ENCODE data around the gene UMAD1. TPM values are rescaled to one million over a fixed set of nuclear protein-coding genes. Genes with fewer than 3 reads are reported as not detected.

The UMAD1 gene
- 10 to 100 TPM; 19.5 to 31.4 TPM for total RNA-seq

DNA sequence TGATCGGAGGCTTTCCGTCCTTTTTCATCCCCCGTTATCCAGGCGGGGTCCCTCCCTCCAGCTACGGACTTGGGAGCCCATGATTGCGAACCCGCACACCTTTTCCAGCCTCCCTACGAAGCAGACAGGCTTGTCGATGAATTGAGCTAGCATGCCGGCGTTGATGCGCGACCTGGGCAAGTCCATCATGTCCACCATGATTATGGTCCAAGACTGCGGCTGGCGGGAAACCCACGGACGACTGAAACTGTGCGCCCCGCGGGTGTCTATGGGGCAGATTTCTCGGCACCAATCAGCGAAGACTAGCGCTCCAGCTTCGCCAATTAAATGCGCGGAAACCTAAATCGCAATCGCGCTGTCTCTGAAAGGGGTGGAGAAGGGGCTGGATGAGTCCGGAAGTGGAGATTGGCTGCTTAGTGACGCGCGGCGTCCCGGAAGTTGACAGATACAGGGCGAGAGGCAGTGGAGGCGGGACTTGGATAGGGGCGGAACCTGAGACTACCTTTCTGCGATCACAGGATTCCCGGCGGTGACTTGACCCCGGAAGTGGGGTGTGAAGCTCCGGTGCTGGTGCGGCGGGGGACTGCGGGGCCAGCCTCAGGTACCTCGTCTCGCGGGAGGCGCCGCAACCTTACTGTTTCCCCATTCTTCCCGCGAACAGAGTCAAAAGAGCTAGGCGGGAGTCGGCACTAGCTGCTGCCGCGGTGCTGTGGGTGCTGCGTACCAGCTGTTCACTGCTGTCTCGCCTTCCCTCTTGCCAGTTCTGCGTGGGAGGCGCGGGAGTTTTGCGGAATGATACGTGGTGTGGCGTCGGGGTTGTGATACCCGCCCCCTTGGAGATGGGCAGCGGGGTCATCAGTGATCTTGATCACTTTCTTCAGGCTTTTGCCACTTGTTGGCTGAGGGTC, at the start of gene UMAD1:
TSS of gene UMAD1 (plus strand) at position 532 of the 908 bp plus-strand sequence. CDS start 32,620 bp downstream, outside the sequence.
- no peaks in the 10 kb centered on the region for H3K27me3 ChIP-seq (replicated peaks; ENCODE audit: insufficient read depth)
- WGBS = under 1% methylated on average over 62 of the region's 68 CpGs
- peak; percentile 99 for DNase-seq (ENCODE audit: low spot score)
- intact Hi-C loops (cut with DNase I) = loop anchor here (2.0 to 10.0 kb wide), 2 partner anchors 74 to 324 kb away; partner anchors contain the start of genes GLCCI1 and MIOS
- peak within 1 kb of the TSS; percentile 95 to 96 for H3K27ac ChIP-seq
- H3K36me3 ChIP-seq = no peaks in the 10 kb centered on the region
- H3K4me1 ChIP-seq (replicated peaks) = no peaks in the 10 kb centered on the region
- TF ChIP-seq POLR2A (IDR thresholded peaks at IDR 0.05) (peak; percentile 71), CTCF (IDR thresholded peaks at IDR 0.05) (no peak), POLR2AphosphoS5 (IDR thresholded peaks at IDR 0.05) (peak; percentile 96)
- H3K9me3 ChIP-seq = no peaks in the 10 kb centered on the region
- H3K4me3 ChIP-seq = peak within 1 kb of the TSS; percentile 78 to 83

DNA sequence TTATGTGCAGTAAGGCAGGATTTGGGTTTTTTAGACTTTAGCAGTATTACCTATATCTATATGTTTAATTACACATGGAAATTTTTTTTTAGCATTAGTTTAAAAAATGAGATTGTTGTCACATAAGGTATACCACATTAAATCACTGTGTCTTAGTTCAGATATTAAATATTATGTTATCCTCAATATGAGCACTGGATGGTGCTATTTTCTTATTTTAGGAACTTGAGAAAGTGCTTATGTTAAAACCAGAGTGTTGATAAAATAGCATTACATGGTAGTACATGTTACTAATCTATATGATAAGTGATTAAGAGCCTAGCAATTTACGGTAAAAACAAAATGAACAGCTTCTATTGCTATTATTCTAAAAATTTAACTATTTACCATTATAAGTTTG, 45.1 kb upstream of the UMAD1 start:
- intact Hi-C loops (cut with DNase I) = no loop called here
- Histone ChIP-seq H3K36me3 (no peaks in the 10 kb centered on the region), H3K4me3 (no peak overlapping the region), H3K27ac (no peak overlapping the region), H3K9me3 (no peaks in the 10 kb centered on the region), H3K4me1 (replicated peaks) (no peaks in the 10 kb centered on the region), H3K27me3 (replicated peaks; ENCODE audit: insufficient read depth) (no peaks in the 10 kb centered on the region)
- 88% methylated on average over 1 of the region's 1 CpG for WGBS
- DNase-seq (ENCODE audit: low spot score) = no peak
- TF ChIP-seq POLR2A (IDR thresholded peaks at IDR 0.05) (no peak), CTCF (IDR thresholded peaks at IDR 0.05) (peak in 3 of 4 experiments; percentile 13 to 57 (median 51))

GRCh38 chr7:7596176-7596575, 44.4 kb upstream of the UMAD1 start:
- intact Hi-C loops (cut with DNase I) = no loop called here
- 83% methylated on average over 5 of the region's 5 CpGs for WGBS
- Histone ChIP-seq H3K9me3 (no peaks in the 10 kb centered on the region), H3K4me3 (no peak overlapping the region), H3K27me3 (replicated peaks; ENCODE audit: insufficient read depth) (no peaks in the 10 kb centered on the region), H3K4me1 (replicated peaks) (no peaks in the 10 kb centered on the region), H3K36me3 (no peaks in the 10 kb centered on the region), H3K27ac (no peak overlapping the region)
- TF ChIP-seq POLR2AphosphoS5 (IDR thresholded peaks at IDR 0.05) = no peak
- no peak for TF ChIP-seq POLR2A (IDR thresholded peaks at IDR 0.05)
- TF ChIP-seq CTCF (IDR thresholded peaks at IDR 0.05) = no peak
- no peak for DNase-seq (ENCODE audit: low spot score)

DNA sequence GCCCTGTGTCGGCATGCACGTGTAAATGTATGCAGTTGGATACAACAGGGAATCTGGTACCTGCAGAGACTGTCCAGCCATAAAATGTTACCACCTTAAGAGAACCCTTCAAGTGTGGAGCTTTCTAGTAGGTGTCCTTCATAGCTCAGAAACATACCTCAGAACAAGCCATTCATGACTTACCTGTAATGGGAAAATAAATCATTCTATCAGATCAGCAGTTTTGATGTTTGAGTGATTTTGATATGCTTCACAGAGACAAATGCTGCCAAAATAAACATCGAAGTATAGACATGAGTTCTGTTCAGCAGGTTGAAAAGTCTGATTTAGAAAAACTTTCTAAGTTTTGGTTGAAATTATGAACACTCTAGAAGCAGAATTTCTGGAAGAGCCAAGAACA, 33.5 kb upstream of the UMAD1 start:
- H3K27ac ChIP-seq = no peak overlapping the region
- no peaks in the 10 kb centered on the region for H3K9me3 ChIP-seq
- H3K27me3 ChIP-seq (replicated peaks; ENCODE audit: insufficient read depth) = no peaks in the 10 kb centered on the region
- H3K4me3 ChIP-seq = no peak overlapping the region
- no peaks in the 10 kb centered on the region for H3K36me3 ChIP-seq
- no peak for TF ChIP-seq CTCF (IDR thresholded peaks at IDR 0.05)
- no peak for TF ChIP-seq POLR2A (IDR thresholded peaks at IDR 0.05)
- TF ChIP-seq POLR2AphosphoS5 (IDR thresholded peaks at IDR 0.05) = no peak
- no peak for DNase-seq (ENCODE audit: low spot score)
- no peaks in the 10 kb centered on the region for H3K4me1 ChIP-seq (replicated peaks)
- intact Hi-C loops (cut with DNase I) = no loop called here
- 57% methylated on average over 3 of the region's 3 CpGs for WGBS

DNA sequence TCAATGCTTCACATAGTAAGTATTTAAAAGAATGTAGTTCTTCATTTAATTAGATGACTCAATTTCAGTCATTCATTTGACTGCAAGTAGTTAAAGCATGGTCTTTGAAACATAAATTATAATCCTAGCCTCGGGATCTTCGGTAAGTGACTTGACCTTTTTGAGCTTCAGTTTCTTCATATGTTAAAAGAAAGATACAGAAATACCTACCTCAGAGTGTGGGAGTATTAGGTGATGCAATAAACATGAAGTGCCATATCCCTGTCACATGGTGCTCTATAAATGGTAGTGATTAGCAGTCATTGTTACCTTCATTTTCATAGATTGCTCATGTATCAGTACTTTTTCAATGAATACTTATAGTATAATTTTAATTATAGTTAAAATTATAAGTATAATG, 31.2 kb upstream of the UMAD1 start:
- H3K27ac ChIP-seq = no peak overlapping the region
- WGBS = 93% methylated on average over 2 of the region's 2 CpGs
- TF ChIP-seq POLR2AphosphoS5 (IDR thresholded peaks at IDR 0.05) (no peak), POLR2A (IDR thresholded peaks at IDR 0.05) (no peak), CTCF (IDR thresholded peaks at IDR 0.05) (no peak)
- H3K27me3 ChIP-seq (replicated peaks; ENCODE audit: insufficient read depth) = no peaks in the 10 kb centered on the region
- H3K9me3 ChIP-seq = no peaks in the 10 kb centered on the region
- H3K4me1 ChIP-seq (replicated peaks) = no peaks in the 10 kb centered on the region
- intact Hi-C loops (cut with DNase I) = no loop called here
- no peaks in the 10 kb centered on the region for H3K36me3 ChIP-seq
- H3K4me3 ChIP-seq = no peak overlapping the region
- no peak for DNase-seq (ENCODE audit: low spot score)
